ENCODE results near the gene DCDC2C.
"Not testable (repeated sequence)": the region's sequence is repeated elsewhere in the genome, so short reads cannot be mapped to it uniquely, and the experiment has no call there.

DCDC2C gene

DNA sequence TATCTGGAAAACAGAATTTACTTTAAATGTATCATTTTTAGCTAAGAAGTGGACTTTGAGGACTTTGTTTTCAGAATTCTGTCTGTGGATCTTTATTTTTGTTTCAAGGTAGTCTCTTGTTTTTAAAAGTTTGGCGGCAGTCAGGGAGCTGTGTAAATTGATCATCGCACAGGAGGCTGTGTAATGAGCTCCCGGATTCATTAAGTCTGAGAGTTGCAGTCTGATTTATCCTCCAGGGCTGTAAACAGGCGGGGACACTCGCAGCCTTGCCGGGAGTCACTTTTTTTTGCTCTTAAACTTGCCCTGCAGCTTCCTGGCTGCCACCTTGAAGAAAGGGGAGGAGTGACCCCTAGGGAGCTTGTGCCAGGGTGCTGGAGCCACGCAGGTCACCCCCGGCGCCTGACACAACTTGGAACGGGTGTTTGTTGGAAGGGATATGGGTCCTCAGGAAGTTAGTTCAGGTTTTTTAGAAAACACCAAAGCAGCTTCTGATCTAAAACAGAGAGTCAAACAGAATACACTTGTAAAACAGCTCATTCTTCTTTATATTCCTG lies 76.2 kb downstream of the DCDC2C start:
- DNase-seq: no peak

DNA sequence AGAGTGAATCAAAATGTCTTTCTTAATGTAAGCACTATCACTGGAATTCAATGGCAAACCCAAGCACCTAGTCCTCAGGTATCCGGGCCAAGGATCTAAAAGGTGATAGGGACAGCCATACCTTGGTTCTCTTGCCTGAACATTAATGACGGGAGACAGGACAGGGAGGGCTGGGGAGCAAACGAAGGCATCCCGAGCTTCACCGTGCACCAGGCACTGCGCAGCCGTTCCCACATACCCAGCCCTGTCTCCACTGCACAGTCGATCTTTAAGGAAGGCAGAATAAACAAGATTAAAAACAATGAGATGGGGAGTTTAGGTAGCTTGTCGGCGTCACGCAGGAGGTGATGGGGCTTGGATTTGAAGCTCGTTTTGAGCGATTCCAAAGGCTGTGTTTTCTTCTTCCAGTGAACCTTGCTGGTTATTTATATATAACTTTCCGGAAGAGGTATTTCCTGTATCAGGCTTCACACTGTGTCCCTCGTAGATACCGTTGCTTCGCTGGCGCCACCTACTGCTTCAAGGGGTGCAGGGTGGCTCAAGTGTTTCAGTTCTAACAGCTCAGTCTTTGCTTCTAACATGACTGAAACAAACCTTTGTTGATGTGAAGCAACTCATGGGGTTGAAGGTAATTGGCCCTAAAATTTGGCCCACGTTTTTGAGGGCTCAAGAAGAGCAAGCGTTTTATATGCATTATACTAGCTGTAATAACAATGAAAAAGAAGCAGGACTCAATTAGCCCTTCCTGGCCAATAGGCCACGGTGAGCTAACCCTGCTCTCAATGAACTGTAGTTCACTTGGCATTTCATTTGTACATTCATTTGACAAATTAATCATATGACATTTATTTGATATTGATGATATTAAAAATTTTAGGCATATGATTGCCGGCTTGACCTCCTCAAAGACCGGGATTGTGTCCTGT lies 77.4 kb downstream of the DCDC2C start:
- DNase-seq: peak; percentile 73

DNA sequence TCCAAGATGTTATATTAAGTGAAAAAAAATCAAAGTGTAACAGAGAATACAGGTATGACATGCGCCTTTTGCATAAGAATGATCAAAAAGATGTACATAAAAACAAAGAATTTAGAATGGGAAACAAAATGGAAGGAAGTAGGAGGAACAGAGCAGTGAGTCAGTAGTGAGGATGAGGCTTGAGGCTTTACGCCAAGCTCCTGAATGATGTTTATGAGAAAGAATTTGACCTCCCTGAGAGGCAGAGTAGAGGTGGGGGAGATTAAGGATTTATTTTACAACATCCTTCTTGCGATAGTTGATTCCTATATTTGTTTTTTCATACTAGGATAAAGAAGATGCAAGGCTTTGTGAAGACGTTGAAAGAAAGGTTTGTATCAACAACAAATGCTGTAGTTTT lies 81.4 kb downstream of the DCDC2C start:
- DNase-seq: no peak

DNA sequence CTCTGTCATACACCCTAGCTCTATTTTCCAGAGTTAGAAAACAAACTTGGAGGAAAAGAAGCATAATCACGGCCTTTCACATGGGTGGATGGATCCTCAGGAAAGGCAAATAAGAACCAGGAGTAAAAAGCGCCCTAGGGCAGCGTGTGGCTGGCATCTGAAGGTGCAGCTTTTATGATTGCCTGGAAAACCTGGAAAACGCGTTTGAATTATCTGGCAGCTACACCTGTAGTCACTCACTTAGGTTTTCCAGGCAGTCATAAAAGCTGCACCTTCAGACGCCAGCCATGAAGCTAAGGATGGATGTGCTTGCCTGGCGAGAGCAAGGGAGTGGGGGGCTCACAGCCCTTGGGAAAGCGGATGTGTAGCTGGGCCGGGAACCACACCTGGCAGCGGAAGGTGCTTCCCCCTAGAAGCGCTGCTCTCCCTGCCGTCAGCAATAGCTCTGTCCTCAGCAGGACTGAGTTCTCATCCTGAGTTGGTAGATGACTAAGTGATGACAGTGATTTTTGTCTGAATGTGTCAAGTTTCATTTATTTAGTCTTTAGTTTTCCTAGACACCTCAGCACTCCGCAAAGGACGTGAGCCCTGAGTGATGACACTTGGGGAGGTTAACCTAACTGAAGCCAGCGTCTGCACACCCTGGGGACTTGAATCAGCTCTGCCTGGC lies 82.0 kb downstream of the DCDC2C start:
- no peak for DNase-seq

DNA sequence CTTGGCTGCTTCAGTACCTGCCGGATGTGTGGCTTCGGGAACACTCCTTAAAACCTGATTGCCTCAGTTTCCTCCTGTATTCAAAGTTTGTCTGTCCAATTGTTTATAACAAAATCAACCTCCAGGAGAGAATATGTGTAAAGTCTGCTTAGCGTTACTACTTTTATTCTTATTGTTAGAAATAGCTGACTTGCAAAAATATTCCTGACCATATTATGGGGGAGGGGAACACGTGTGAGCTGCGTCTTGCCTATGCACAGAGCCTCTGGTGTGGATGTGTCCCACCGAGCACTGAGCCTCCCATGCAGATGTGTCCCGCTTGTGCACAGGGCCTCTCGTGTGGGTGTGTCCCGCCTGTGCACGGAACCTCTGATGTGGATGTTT lies 82.5 kb downstream of the DCDC2C start:
- DNase-seq: no peak

DNA sequence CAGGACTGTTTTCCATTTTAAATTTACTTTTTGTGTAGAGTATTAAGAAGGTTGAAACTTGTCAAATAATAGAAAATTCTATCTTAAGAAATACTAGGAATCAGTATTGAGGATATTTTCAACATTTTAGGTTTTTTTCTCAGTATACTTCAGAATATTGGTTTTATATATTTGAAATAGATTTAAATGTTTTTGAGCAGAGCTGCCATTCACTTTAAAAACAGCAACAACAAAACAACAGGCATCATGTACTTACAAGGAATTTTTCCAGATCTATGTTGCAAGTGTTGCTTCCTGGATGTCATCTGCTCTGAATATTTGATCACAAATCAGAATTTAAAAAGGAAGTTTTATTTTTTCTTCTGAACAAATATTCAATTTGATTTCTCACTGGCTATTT lies 84.4 kb downstream of the DCDC2C start:
- no peak for DNase-seq

DNA sequence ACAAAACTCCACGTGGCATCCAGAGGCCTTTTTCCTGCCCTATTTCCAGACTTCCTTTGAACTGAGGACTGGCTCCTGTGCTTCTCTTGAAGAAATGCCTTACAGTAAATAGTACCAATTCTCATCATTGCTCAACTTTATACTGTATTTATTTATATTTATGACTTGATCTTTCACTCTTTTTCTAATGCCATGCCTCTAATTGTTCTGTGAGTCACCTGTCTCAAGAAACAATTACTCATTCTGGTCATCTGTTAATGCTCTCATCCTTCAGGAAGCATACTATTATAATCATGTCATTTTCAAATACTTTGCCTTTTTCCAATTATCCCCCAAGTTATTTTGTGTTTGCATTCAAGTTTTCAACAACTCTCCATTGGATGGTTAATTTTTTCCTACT lies 85.9 kb downstream of the DCDC2C start:
- DNase-seq: no peak

DNA sequence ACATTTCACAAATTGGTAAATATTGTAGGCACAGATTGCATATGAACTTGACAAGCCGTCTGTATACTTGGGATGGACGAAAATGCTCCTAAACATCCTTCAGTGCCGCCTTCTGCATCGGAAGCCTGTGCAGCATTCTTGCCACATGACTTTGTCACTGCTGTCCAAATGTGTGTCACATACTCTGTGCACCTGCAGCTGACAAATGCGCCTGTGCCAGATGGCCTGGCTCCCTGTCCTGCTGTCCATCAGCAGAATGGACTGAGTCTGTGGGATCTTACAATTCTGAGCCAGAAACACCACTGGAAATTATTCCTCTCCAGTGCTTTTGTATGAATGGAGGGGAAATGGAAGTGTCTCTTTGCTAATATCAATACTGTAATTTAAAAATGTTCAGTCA lies 89.9 kb downstream of the DCDC2C start:
- DNase-seq: no peak

DNA sequence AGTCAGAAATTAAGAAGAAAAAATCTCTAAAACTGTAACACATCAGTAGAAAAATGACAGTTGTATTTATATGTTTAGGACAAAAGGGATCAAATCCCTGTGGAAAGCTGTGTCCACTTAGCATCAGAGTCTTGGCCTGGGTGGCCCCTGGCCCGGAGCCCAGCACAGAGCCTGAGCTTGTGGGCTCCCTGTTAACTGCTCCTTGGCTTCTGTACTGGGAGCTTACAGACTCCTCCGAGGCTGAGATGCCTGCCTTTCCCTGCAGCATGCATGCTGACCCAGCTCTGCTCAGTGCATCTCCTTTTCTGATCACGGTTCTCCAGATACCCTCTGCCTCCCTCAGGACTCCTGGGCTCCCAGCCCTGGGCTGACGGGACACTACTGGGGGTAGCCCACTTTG lies 98.1 kb downstream of the DCDC2C start:
- DNase-seq: no peak

DNA sequence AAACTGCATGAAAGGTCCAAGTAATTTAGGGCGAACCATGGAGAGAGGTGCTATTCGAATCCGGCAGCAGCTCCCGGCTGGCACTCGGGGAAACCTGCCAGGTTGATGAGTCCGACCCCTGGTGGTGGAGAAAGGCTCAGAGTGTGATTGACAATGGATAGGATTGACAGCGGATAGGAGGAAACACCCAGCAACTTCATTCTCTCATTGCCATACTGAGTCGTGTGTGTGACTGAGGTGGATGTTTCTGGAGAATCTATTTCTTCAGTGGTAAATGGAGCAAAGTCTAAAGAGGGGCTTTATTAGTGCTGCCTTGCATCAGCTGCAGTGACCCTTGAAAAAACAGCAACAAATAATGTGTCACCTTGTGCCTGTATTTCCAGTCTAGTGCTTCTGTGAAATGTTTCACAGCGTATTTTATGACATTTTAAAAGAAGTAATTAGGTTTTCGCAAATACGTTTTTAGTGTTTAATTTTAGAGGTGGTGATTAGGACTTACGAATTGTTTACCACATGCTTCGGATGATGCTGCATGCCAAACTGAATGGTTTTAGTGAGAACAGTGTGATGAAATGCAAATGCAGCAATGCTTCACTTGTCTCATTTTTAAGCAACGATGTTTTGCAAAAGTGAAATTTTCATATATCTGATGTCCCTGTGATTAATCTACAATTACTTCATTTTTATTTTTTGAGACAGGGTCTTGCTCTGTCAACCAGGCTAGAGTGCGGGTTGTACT lies 102.0 kb downstream of the DCDC2C start:
- no peak for DNase-seq

DNA sequence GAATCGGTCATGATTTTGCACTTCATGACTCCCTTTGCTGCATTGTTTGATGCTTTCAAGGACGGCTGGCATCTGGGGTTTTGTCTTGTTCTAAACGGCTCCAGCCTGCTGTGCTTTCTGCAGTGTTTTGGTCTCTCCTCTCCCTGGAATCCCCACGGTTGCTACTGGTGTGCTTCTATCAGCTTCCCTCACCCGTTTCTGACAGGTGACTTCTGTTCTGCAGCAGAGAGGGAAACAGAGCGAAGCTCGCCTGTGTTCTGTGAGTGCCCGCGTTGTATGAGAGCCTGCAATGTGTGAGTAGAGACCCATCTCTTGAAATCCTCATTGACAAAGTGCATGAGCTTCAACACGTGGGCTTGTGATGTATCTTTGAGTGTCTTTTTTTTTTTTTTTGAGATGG lies 102.8 kb downstream of the DCDC2C start:
- no peak for DNase-seq

DNA sequence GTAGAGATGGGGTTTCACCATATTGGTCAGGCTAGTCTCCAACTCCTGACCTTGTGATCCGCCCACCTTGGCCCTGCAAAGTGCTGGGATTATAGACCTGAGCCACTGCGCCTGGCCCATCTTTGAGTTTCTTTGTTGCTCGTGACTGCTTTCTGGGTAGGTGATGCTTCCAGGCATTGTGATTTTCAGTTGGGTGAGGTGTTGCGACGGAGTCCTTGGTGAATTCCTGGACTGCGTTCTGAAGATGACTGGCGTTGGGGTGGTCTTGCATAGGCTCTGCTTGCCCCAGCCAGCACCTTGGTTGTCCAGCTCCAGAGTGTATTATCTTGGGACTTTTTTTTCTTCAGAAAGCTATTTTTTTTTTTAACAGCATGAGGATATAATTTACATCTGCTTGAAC lies 103.4 kb downstream of the DCDC2C start:
- no peak for DNase-seq

DNA sequence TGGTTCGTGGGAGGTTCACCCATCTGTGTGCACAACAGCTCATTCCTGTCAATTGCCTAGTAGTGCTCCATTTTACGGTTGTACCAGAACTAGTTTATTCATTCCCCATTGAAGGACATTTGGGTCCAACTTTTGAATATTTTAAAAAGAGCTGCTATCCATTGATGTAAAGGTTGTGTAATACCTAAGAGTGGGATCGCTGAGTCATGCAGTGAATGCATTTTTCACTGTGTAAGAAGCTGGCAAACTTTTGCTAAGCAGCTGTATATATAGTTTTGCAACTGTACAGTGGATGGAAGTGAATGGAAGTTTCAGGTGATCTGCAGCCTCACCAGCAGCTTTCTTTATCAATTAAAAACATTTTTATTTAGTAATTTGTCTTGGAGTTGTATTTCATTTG lies 104.5 kb downstream of the DCDC2C start:
- DNase-seq: no peak

DNA sequence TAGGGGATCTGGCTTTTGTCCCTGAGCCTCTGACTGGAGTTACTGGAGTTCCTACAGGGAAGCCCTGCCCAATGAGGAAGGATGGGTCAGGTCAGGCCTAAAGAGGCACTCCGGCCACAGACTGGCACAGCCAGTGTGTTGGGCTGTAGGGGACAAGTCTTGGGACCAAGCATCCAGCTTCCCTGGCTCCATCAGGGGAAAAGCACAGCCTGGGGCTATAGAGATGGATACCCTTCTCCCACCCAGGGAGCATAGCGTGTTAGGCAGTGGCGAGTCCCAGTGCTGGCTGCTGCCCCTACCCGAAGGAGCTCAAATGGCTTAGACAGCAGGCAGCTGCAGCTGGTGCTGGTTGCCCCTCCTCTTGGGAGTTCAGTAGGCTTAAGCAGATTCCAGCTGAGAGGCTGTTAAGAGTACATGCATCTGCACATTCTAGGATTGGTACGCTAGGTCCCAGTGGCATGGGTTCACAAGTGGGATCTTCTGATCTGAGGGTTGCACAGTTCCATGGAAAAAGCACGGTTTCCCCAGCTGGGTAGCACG lies 111.4 kb downstream of the DCDC2C start:
- peak; percentile 54 for DNase-seq

DNA sequence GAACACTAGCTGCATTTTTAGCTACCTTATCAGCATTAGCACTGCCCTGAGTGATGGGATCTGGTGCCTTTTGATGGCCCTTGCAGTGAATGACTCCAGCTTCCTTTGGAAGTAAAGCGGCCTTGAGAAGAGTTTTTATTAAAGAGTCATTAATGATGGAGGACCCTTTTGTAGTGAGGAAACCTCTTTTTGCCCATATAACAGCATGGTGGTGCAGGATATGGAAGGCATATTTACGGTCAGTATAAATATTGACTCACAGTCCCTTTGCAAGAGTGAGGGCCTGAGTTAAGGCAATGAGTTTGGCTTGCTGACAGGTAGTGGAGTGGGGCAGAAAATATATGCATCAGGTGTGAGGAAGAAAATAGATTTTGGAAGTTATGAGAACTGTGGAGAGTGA lies 113.8 kb downstream of the DCDC2C start:
- DNase-seq: not testable (repeated sequence)

DNA sequence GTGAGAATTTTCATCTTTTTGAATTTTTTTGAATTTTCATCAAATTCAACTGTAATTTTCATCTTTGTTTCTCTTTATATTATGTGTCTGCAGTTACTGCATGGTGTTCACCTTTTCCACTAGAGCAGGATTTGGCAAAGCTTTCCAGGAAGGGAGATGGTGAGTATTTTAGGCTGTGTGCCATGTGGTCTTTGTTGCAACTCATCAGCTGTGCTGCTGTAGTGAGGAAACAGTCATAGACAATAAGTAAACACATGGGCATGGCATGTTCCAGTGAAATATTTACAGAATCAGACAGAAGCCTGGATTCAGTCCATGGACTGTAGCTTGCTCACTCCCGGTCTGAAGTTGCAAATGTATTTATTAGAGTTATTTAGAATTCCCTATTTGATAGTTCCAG lies 120.4 kb downstream of the DCDC2C start:
- DNase-seq: no peak

DNA sequence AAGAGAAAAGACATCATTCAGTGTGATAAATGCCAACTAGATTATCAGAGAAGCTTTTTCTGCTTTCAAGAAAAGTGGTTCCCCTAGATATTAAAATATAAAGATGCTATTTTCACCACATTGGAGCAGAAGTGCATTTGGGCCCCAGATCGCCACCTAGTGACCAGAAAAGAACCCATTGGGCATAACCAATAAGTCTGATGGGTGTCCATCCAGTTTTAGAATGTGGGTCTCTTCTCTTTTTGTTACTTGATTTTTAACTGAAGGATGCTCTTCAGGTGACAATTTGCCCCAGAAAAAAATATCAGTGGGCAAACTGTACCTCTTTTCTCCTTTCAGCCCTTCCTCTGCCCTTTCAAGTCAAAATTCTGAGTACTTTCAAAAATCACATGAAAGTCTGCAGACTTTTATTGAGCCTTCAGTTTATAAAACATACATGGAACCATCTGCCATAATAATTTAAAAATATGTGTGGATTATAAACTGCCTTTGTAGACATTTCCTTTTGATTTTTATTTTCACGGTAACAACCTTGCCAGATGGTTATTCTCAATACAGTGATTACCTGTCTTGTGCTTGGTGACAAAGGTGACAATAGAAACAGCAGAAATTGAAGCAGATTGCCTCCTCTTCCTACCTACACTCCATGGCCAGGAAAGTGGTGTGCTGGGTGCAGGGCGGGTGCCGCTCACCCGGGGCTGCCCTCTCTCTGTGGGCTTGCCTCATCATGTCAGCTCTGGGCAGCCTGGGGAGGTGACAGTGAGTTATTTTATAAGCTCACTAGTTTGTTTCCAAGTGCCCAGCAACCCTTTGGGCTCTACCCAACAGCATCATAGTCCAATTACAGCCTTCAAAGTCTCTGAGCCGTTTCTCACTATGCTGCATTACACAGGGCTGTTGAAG lies 124.5 kb downstream of the DCDC2C start:
- DNase-seq: no peak

DNA sequence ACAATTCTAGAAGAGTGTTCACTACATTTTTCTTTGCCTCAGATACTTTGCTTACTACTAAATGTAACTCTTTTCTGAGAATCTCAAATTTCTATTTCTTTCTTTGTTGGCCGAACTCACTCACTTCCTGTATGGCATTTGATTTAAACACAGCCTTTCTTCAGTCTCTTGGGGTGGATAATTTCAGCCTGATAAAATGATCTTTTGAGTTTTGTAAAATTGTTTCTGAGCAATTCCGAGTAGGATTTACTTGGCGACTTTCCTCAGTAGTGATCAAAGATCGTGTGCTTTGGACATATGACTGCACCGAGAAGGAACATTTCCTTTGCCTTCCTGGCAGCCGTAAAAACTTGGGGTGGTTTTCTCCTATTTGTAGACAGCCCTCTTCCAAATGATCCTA lies 127.4 kb downstream of the DCDC2C start:
- DNase-seq: no peak

DNA sequence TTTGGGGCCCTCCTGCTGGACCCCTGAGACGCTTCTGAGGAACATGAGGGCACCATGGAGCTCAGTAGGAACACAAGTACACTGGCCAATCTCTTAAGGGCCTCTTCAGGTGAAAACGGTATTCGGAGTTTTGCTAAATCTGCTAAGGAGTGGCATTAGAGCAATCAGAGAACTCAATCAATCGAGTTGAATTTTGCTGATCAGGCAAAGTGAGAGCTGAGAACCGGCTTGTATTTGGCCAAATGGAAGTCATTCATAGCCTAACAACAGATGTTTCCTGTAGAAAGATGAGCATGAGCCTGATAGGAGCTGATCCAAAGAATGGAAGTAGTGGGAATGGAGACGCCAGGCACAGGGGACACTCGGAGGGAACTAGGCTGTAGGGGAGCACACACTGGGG lies 133.7 kb downstream of the DCDC2C start:
- DNase-seq: no peak

DNA sequence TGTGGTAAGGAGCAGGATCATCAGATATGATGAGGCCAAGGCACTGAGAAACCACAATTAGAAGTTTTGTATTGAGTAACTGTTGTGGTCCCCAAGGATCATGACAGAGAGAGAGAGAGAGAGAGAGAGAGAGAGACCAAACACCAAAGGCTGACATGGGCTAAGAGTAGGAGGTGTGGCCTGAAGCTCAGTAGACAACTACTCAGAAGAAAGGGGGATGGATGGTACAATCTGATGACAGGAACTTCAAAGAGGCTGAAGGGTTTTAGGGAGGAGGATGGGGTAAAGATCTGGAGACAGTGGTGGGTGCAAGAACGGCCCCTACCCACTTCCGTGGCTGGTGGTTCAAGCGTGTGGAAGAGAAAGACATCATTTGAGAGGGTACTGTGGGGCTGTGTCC lies 135.0 kb downstream of the DCDC2C start:
- DNase-seq: no peak

DNA sequence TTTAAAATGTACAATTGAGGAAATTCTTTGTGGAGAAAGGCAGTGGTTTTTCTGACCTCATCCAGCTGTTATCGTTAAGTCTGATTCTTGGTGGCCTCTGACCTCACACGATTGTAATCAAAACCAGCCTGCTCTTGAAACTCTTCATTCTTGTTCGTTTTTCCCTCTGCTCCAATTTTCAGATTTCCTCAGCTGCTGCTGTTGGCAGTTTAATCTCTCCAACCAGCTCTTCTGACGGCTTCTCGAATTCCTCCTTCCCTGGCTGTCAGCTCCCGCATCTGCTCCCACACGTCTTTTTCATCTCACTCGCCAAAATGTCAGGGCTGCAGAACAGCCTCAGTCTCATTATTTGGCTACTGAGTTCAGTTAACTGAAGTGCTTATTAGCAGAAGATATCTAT lies 136.1 kb downstream of the DCDC2C start:
- DNase-seq: peak; percentile 78

DNA sequence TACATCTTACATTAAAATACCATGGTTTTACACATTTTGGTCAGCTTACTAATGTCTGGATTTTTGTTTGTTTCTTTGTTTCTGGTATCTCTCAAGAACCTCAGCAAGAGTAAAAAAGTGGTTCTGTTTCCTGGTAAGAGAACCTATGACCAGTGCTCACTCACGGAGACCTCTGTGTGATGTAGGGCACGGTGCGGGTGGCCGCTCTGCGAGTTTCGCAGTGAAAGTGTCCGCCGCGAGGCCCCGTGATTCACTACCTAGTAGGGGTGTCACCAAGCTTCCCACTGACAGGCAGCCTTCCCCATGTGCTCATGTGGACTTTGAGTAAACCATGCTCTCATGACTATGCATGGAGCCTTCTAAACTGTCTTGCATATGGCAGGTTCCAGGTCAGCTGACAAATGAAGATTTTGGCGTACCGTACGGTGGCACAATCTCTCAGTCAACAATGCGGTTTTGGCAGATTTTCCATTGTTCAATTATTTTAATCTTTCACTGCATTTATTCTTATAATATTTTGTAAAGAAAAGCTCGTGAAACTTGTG lies 137.3 kb downstream of the DCDC2C start:
- no peak for DNase-seq

All from right hindlimb (tissue), 1 donor.